ENCODE data around the gene FAT1. TPM values are rescaled to one million over a fixed set of nuclear protein-coding genes. Genes with fewer than 3 reads are reported as not detected.

FAT1 gene
- total RNA-seq, 1 donor from 2014 or later, result 84.3 TPM

DNA sequence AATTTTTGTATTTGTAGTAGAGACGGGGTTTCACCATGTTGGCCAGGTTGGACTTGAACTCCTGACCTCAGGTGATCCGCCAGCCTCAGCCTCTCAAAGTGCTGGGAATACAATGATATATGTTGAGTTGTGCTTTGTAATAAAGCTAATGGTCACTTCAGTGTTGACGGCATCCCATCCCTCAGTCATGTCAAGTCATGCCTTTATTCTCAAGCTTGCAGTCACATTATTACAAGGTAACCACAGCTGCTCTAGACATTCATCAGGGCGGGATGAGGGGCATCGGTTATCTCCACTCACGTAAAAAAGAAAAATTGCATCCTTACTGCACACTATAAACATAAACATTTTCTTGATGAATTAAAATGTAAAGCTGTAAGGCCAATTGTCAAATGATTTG is 12.8 kb upstream of the FAT1 start:
- TF ChIP-seq, protein P1, sequence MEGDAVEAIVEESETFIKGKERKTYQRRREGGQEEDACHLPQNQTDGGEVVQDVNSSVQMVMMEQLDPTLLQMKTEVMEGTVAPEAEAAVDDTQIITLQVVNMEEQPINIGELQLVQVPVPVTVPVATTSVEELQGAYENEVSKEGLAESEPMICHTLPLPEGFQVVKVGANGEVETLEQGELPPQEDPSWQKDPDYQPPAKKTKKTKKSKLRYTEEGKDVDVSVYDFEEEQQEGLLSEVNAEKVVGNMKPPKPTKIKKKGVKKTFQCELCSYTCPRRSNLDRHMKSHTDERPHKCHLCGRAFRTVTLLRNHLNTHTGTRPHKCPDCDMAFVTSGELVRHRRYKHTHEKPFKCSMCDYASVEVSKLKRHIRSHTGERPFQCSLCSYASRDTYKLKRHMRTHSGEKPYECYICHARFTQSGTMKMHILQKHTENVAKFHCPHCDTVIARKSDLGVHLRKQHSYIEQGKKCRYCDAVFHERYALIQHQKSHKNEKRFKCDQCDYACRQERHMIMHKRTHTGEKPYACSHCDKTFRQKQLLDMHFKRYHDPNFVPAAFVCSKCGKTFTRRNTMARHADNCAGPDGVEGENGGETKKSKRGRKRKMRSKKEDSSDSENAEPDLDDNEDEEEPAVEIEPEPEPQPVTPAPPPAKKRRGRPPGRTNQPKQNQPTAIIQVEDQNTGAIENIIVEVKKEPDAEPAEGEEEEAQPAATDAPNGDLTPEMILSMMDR (IDR thresholded peaks at IDR 0.05), result no peak
- intact Hi-C loops (cut with DNase I), result no loop called here

DNA sequence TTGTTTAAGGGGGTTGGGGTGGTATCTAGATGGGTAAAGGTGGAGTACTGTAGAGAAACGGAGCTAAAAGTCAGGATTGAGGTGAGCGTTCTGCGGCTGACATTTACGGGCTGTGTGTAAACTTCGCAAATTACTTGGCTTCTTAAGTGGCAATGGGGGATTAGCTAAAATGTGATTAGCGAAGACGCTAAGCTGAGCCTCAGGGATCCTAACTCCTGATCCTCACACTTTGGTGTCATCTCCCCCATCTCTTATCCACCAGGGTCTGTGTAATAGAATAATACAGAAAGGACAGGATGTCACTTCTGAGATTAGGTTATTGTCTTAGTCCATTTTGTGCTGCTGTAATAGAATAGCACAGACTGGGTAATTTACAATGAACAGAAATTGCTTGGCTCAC is 10.6 kb upstream of the FAT1 start:
- no peak for ATAC-seq
- H3K9me3 ChIP-seq, result no peaks in the 10 kb centered on the region
- H3K4me1 ChIP-seq, result no peaks in the 10 kb centered on the region
- no peak for DNase-seq
- TF ChIP-seq, protein P1 (IDR thresholded peaks at IDR 0.05), result no peak
- intact Hi-C loops (cut with DNase I), result no loop called here
- no peak overlapping the region for H3K27ac ChIP-seq
- no peaks in the 10 kb centered on the region for H3K27me3 ChIP-seq
- H3K36me3 ChIP-seq, result no peaks in the 10 kb centered on the region
- H3K4me3 ChIP-seq, result no peak overlapping the region

More for the DNA sequence above, 12.8 kb upstream of the FAT1 start:
- Histone ChIP-seq H3K4me3 (no peak overlapping the region), H3K9me3 (no peaks in the 10 kb centered on the region), H3K27ac (no peak overlapping the region), H3K36me3 (no peaks in the 10 kb centered on the region), H3K4me1 (no peaks in the 10 kb centered on the region), H3K27me3 (no peaks in the 10 kb centered on the region)
- no peak for DNase-seq
- ATAC-seq, result no peak

DNA sequence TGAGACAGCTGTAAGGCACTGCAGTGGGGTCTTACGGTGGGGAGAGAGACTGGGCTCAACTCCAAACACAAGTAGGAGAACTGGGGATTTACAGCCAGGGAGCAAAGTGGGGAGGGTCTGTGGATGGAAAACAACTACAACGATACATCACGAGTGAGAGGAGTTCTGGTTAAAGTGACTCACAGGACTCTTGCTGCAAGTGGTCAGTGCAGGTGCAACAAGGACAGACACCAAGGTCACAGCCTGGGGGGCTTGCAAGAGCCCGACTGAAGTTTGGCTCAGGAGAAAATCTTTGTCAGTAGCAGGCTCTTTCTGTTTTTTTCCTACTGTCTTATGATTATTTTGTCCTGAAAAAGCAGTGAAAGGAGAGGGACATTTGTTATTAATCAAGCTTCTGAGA is 10.1 kb upstream of the FAT1 start:
- Histone ChIP-seq H3K4me3 (no peak overlapping the region), H3K27me3 (no peaks in the 10 kb centered on the region), H3K36me3 (no peaks in the 10 kb centered on the region), H3K4me1 (no peaks in the 10 kb centered on the region), H3K27ac (no peak overlapping the region), H3K9me3 (no peaks in the 10 kb centered on the region)
- no peak for DNase-seq
- TF ChIP-seq, protein P1 (IDR thresholded peaks at IDR 0.05), result no peak
- ATAC-seq, result no peak
- intact Hi-C loops (cut with DNase I), result no loop called here

DNA sequence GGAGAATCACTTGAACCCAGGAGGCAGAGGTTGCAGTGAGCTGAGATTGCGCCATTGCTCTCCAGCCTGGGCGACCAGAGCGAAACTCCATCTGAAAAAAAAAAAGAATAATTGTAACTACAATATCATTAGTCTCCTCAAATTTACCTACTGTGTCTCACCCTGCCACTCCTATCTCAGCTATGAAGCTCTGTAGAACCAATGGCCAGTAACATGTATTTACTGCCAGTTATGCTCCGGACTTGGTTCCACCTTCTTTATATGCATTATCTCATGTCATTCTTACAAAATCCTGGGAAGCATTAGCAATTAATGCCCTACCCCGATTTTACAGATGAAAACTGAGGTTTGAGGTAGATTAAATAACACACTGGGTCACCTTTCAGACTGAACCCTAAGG is 7.0 kb upstream of the FAT1 start:
- H3K4me3 ChIP-seq, result no peak overlapping the region
- no peaks in the 10 kb centered on the region for H3K36me3 ChIP-seq
- peaks cover 5% of the 10 kb centered on the region for H3K27me3 ChIP-seq
- no peaks in the 10 kb centered on the region for H3K9me3 ChIP-seq
- ATAC-seq (no peak), DNase-seq (no peak)
- H3K27ac ChIP-seq, result no peak overlapping the region
- intact Hi-C loops (cut with DNase I), result no loop called here
- H3K4me1 ChIP-seq, result no peaks in the 10 kb centered on the region
- TF ChIP-seq, protein P1 (IDR thresholded peaks at IDR 0.05), result no peak

DNA sequence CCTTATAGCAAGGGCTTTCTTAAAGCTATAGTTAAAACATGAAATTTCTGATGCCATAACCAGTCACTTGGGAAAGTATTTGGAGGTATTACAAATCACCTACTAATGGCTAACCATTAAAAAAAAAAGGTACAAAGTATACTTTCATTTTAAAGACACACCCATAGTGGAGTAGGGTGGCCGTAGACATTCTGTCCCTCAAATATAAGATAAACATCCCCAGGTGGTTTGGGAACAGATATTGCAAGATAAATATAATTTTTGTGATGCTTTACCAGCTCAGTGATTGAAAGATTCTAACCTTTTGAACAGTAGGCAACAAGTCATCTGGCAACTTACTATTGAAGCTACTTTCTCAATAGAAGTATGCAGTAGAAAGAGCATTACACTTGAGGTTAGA is 6.2 kb upstream of the FAT1 start:
- H3K4me1 ChIP-seq, result no peaks in the 10 kb centered on the region
- ATAC-seq (no peak), DNase-seq (no peak)
- TF ChIP-seq, protein P1 (IDR thresholded peaks at IDR 0.05), result no peak
- H3K4me3 ChIP-seq, result no peak overlapping the region
- H3K9me3 ChIP-seq, result no peaks in the 10 kb centered on the region
- no peaks in the 10 kb centered on the region for H3K36me3 ChIP-seq
- H3K27ac ChIP-seq, result no peak overlapping the region
- H3K27me3 ChIP-seq, result peaks cover 12% of the 10 kb centered on the region
- intact Hi-C loops (cut with DNase I), result no loop called here

DNA sequence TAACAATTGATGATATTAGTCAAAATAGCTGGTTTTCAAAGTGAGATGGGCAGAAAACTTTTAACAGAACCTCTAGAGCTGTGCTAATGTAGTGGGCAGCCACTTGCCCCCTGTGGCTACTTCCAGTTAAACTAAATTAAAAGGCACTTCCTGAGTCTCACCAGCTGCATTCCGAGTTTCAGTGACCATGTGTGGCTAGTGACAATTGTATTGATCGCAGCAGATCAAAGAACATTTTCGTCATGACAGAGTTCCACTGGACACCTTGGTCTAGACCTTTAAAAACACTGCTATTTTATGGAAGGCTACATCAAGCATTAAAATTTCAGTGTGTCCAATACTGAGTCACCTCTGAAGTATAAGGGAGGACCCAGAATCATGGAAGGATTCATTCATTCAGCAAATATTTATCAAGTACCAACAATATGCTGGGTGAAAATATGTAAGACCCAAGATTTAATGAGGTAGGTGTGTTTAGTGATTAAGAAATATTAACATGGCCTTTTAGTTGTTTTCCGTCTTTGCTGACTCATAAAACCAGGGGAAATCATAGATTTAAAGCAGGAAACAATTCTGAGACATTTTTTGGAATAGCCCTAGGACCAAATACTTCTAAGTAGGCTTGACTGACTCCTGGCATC is 5.1 kb upstream of the FAT1 start:
- Histone ChIP-seq H3K27ac (no peak overlapping the region), H3K4me3 (no peak overlapping the region), H3K4me1 (no peaks in the 10 kb centered on the region), H3K9me3 (no peaks in the 10 kb centered on the region), H3K36me3 (no peaks in the 10 kb centered on the region), H3K27me3 (peaks cover 13% of the 10 kb centered on the region)
- intact Hi-C loops (cut with DNase I), result no loop called here
- TF ChIP-seq, protein P1 (IDR thresholded peaks at IDR 0.05), result no peak
- no peak for ATAC-seq
- DNase-seq, result no peak

Data from upper lobe of right lung (tissue), 1 donor.